WTC11 (cell line): ENCODE measurements around the gene YAF2. TPM values are rescaled to one million over a fixed set of nuclear protein-coding genes. Genes with fewer than 3 reads are reported as not detected.
A peak's percentile ranks its signal among the peaks of the same experiment; 100 is the strongest.

Experiments
- ATF1 ChIP-seq: sonication (generic); formaldehyde crosslinking; IDR thresholded peaks from 2 replicates; pipeline ENCODE4 v1.8.1; 2023; ENCODE audit warnings: mild to moderate bottlenecking, moderate library complexity, missing genetic modification reagents
- CBFB ChIP-seq: sonication (generic); formaldehyde crosslinking; IDR thresholded peaks from 2 replicates; pipeline ENCODE4 v1.8.1; 2022; ENCODE audit warnings: mild to moderate bottlenecking, low read depth, missing genetic modification reagents
- CREM ChIP-seq: sonication (generic); formaldehyde crosslinking; IDR thresholded peaks from 2 replicates; pipeline ENCODE4 v1.8.1; 2022; ENCODE audit warnings: mild to moderate bottlenecking, missing genetic modification reagents, moderate library complexity
- FOXK1 ChIP-seq: sonication (generic); formaldehyde crosslinking; IDR thresholded peaks from 2 replicates; pipeline ENCODE4 v1.8.0; 2022; ENCODE audit warnings: mild to moderate bottlenecking, moderate library complexity, missing genetic modification reagents
- GTF2I ChIP-seq: fragments of 250-450 bp; sonication (Bioruptor Pico); conservative IDR thresholded peaks from 2 replicates; pipeline ENCODE4 v1.4.0; 2021; ENCODE audit warnings: mild to moderate bottlenecking
- IRF2 ChIP-seq: sonication (generic); formaldehyde crosslinking; IDR thresholded peaks from 2 replicates; pipeline ENCODE4 v1.8.0; 2022; ENCODE audit warnings: low read depth, missing genetic modification reagents, borderline replicate concordance
- MXD4 ChIP-seq: fragments of 250-450 bp; sonication (Bioruptor Pico); IDR thresholded peaks from 2 replicates; pipeline ENCODE4 v1.8.0; 2021; ENCODE audit warnings: mild to moderate bottlenecking, moderate library complexity, borderline replicate concordance
- NR3C1 ChIP-seq: sonication (generic); formaldehyde crosslinking; conservative IDR thresholded peaks from 2 replicates; pipeline ENCODE4 v1.8.1; 2023; ENCODE audit warnings: low read depth, mild to moderate bottlenecking, missing genetic modification reagents
- SOX15 ChIP-seq: fragments of 250-450 bp; sonication (Bioruptor Pico); IDR thresholded peaks from 2 replicates; pipeline ENCODE4 v1.9.0; 2021; ENCODE audit warnings: mild to moderate bottlenecking
- SP1 ChIP-seq: sonication (generic); formaldehyde crosslinking; conservative IDR thresholded peaks from 2 replicates; pipeline ENCODE4 v1.8.1; 2022; ENCODE audit warnings: missing genetic modification reagents
- ZBTB21 ChIP-seq: sonication (generic); formaldehyde crosslinking; IDR thresholded peaks from 2 replicates; pipeline ENCODE4 v1.8.1; 2023; ENCODE audit warnings: mild to moderate bottlenecking, missing genetic modification reagents, borderline replicate concordance
- ZNF121 ChIP-seq: sonication (generic); formaldehyde crosslinking; IDR thresholded peaks from 2 replicates; pipeline ENCODE4 v1.8.0; 2023; ENCODE audit warnings: missing genetic modification reagents
- ZNF138 ChIP-seq: sonication (generic); formaldehyde crosslinking; conservative IDR thresholded peaks from 2 replicates; pipeline ENCODE4 v1.8.1; 2022; ENCODE audit warnings: mild to moderate bottlenecking, moderate library complexity, missing genetic modification reagents
- ZNF219 ChIP-seq: sonication (generic); formaldehyde crosslinking; IDR thresholded peaks from 2 replicates; pipeline ENCODE4 v1.8.0; 2023; ENCODE audit warnings: missing genetic modification reagents, mild to moderate bottlenecking, borderline replicate concordance
- ZNF263 ChIP-seq: sonication (generic); formaldehyde crosslinking; IDR thresholded peaks from 2 replicates; pipeline ENCODE4 v1.8.1; 2022; ENCODE audit warnings: low read depth, mild to moderate bottlenecking, moderate library complexity, missing genetic modification reagents
- ZNF317 ChIP-seq: sonication (generic); formaldehyde crosslinking; IDR thresholded peaks from 2 replicates; pipeline ENCODE4 v1.8.1; 2023; ENCODE audit warnings: low read depth, mild to moderate bottlenecking, moderate library complexity, missing genetic modification reagents, borderline replicate concordance
- ZNF396 ChIP-seq: fragments of 250-450 bp; sonication (Bioruptor Pico); IDR thresholded peaks from 2 replicates; pipeline ENCODE4 v1.8.0; 2021; ENCODE audit warnings: mild to moderate bottlenecking, moderate library complexity, borderline replicate concordance
- ZNF423 ChIP-seq: fragments of 250-450 bp; sonication (Bioruptor Pico); IDR thresholded peaks from 2 replicates; pipeline ENCODE4 v2.1.2; 2022; ENCODE audit warnings: mild to moderate bottlenecking, moderate library complexity
- total RNA-seq: library from RNA; stranded (reverse); gene quantifications from 3 replicates; pipeline ENCODE4 v1.2.3, GENCODE V29; 2021
- TF ChIP-seq, protein P1 (sequence below): sonication (generic); formaldehyde crosslinking; conservative IDR thresholded peaks from 2 replicates; pipeline ENCODE4 v1.8.1; 2022; ENCODE audit warnings: mild to moderate bottlenecking, missing genetic modification reagents
- TF ChIP-seq, protein P2 (sequence below): sonication (generic); formaldehyde crosslinking; IDR thresholded peaks from 2 replicates; pipeline ENCODE4 v1.8.1; 2023; ENCODE audit warnings: mild to moderate bottlenecking, missing genetic modification reagents, moderate library complexity
- TF ChIP-seq, protein P3 (sequence below): fragments of 250-450 bp; sonication (Bioruptor Pico); IDR thresholded peaks from 2 replicates; pipeline ENCODE4 v1.9.0; 2021; ENCODE audit warnings: mild to moderate bottlenecking
- TF ChIP-seq, protein P4 (sequence below): sonication (generic); formaldehyde crosslinking; IDR thresholded peaks from 2 replicates; pipeline ENCODE4 v1.8.1; 2023; ENCODE audit warnings: mild to moderate bottlenecking, missing genetic modification reagents, borderline replicate concordance
- TF ChIP-seq, protein P5 (sequence below): fragments of 250-450 bp; sonication (Bioruptor Pico); IDR thresholded peaks from 2 replicates; pipeline ENCODE4 v2.1.2; 2022; ENCODE audit warnings: mild to moderate bottlenecking, moderate library complexity
- TF ChIP-seq, protein P6 (sequence below): sonication (generic); formaldehyde crosslinking; IDR thresholded peaks from 2 replicates; pipeline ENCODE4 v1.8.0; 2023; ENCODE audit warnings: missing genetic modification reagents
- TF ChIP-seq, protein P7 (sequence below): fragments of 250-450 bp; sonication (Bioruptor Pico); conservative IDR thresholded peaks from 2 replicates; pipeline ENCODE4 v1.9.0; 2021; ENCODE audit warnings: mild to moderate bottlenecking

Gene YAF2
- total RNA-seq, 1 experiment from 2014 or later = 3.3 TPM

DNA sequence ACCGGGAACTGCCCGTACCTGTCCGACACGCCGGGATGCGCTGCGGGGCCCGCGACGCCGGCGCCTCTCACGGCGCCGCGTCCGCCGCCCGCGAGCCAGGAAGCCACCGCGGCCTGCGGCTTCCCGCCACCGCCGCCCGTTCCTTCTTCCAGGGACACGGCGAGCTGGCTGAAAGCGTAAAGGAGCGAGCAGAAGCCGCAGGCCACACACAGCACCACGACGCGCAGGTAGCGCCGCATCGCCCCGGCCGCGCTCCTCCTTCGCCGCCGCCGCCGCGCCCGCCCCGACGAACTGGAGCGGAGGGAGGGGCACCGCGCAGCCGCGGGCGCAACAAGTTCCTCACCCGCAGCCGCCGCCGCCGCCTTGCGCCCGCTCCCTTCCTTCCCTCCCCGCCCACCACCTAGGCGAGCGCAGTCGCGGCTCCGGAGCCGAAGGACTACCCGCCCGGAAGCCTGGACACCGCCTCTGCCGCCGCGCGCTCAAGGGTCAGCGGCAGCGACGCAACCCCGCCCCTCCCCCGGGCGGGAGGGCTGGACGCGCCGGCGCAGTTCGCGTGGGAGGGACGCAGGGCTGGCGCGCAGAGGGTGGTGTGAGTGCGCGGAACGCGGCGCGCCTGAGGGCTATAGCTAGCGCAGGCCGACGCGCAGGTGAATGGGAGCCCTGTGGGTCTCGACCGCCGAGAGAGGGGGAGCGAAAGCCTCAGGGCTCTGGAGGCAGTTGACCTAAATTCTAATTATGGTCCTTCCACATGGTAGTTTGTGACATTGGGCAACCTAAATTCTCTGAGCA lies 93.4 kb downstream of the YAF2 start, which contains the start of gene GXYLT1 (continued):
- TF ChIP-seq, protein P1, sequence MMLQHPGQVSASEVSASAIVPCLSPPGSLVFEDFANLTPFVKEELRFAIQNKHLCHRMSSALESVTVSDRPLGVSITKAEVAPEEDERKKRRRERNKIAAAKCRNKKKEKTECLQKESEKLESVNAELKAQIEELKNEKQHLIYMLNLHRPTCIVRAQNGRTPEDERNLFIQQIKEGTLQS (CRISPR knock-in tag) = no peak
- TF ChIP-seq ATF1 (CRISPR knock-in tag) (no peak), ZNF317 (CRISPR knock-in tag) (peak; percentile 52; the same call in 1 of the 2 replicates), ZNF138 (no peak), ZNF263 (no peak), ZNF396 (CRISPR knock-in tag) (no peak), NR3C1 (CRISPR knock-in tag) (no peak), GTF2I (CRISPR knock-in tag) (no peak), CBFB (CRISPR knock-in tag) (no peak), ZNF121 (CRISPR knock-in tag) (no peak), ZNF423 (no peak), MXD4 (CRISPR knock-in tag) (no peak), SP1 (CRISPR knock-in tag) (peak; percentile 91), CREM (0 out of 2 replicates have a peak, but pooled peaks have one; percentile 76), SOX15 (no peak), ZBTB21 (CRISPR knock-in tag) (peak; percentile 14; the same call in 1 of the 2 replicates), IRF2 (no peak), ZNF219 (peak; percentile 33; the same call in 1 of the 2 replicates), FOXK1 (peak; percentile 84)
- TF ChIP-seq, protein P2, sequence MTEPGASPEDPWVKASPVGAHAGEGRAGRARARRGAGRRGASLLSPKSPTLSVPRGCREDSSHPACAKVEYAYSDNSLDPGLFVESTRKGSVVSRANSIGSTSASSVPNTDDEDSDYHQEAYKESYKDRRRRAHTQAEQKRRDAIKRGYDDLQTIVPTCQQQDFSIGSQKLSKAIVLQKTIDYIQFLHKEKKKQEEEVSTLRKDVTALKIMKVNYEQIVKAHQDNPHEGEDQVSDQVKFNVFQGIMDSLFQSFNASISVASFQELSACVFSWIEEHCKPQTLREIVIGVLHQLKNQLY = no peak
- TF ChIP-seq, protein P3, sequence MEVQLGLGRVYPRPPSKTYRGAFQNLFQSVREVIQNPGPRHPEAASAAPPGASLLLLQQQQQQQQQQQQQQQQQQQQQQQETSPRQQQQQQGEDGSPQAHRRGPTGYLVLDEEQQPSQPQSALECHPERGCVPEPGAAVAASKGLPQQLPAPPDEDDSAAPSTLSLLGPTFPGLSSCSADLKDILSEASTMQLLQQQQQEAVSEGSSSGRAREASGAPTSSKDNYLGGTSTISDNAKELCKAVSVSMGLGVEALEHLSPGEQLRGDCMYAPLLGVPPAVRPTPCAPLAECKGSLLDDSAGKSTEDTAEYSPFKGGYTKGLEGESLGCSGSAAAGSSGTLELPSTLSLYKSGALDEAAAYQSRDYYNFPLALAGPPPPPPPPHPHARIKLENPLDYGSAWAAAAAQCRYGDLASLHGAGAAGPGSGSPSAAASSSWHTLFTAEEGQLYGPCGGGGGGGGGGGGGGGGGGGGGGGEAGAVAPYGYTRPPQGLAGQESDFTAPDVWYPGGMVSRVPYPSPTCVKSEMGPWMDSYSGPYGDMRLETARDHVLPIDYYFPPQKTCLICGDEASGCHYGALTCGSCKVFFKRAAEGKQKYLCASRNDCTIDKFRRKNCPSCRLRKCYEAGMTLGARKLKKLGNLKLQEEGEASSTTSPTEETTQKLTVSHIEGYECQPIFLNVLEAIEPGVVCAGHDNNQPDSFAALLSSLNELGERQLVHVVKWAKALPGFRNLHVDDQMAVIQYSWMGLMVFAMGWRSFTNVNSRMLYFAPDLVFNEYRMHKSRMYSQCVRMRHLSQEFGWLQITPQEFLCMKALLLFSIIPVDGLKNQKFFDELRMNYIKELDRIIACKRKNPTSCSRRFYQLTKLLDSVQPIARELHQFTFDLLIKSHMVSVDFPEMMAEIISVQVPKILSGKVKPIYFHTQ (CRISPR knock-in tag) = no peak
- TF ChIP-seq, protein P4, sequence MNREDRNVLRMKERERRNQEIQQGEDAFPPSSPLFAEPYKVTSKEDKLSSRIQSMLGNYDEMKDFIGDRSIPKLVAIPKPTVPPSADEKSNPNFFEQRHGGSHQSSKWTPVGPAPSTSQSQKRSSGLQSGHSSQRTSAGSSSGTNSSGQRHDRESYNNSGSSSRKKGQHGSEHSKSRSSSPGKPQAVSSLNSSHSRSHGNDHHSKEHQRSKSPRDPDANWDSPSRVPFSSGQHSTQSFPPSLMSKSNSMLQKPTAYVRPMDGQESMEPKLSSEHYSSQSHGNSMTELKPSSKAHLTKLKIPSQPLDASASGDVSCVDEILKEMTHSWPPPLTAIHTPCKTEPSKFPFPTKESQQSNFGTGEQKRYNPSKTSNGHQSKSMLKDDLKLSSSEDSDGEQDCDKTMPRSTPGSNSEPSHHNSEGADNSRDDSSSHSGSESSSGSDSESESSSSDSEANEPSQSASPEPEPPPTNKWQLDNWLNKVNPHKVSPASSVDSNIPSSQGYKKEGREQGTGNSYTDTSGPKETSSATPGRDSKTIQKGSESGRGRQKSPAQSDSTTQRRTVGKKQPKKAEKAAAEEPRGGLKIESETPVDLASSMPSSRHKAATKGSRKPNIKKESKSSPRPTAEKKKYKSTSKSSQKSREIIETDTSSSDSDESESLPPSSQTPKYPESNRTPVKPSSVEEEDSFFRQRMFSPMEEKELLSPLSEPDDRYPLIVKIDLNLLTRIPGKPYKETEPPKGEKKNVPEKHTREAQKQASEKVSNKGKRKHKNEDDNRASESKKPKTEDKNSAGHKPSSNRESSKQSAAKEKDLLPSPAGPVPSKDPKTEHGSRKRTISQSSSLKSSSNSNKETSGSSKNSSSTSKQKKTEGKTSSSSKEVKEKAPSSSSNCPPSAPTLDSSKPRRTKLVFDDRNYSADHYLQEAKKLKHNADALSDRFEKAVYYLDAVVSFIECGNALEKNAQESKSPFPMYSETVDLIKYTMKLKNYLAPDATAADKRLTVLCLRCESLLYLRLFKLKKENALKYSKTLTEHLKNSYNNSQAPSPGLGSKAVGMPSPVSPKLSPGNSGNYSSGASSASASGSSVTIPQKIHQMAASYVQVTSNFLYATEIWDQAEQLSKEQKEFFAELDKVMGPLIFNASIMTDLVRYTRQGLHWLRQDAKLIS (CRISPR knock-in tag) = no peak
- TF ChIP-seq, protein P5, sequence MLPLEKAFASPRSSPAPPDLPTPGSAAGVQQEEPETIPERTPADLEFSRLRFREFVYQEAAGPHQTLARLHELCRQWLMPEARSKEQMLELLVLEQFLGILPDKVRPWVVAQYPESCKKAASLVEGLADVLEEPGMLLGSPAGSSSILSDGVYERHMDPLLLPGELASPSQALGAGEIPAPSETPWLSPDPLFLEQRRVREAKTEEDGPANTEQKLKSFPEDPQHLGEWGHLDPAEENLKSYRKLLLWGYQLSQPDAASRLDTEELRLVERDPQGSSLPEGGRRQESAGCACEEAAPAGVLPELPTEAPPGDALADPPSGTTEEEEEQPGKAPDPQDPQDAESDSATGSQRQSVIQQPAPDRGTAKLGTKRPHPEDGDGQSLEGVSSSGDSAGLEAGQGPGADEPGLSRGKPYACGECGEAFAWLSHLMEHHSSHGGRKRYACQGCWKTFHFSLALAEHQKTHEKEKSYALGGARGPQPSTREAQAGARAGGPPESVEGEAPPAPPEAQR (CRISPR knock-in tag) = no peak
- TF ChIP-seq, protein P6, sequence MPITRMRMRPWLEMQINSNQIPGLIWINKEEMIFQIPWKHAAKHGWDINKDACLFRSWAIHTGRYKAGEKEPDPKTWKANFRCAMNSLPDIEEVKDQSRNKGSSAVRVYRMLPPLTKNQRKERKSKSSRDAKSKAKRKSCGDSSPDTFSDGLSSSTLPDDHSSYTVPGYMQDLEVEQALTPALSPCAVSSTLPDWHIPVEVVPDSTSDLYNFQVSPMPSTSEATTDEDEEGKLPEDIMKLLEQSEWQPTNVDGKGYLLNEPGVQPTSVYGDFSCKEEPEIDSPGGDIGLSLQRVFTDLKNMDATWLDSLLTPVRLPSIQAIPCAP (CRISPR knock-in tag) = no peak
- TF ChIP-seq, protein P7, sequence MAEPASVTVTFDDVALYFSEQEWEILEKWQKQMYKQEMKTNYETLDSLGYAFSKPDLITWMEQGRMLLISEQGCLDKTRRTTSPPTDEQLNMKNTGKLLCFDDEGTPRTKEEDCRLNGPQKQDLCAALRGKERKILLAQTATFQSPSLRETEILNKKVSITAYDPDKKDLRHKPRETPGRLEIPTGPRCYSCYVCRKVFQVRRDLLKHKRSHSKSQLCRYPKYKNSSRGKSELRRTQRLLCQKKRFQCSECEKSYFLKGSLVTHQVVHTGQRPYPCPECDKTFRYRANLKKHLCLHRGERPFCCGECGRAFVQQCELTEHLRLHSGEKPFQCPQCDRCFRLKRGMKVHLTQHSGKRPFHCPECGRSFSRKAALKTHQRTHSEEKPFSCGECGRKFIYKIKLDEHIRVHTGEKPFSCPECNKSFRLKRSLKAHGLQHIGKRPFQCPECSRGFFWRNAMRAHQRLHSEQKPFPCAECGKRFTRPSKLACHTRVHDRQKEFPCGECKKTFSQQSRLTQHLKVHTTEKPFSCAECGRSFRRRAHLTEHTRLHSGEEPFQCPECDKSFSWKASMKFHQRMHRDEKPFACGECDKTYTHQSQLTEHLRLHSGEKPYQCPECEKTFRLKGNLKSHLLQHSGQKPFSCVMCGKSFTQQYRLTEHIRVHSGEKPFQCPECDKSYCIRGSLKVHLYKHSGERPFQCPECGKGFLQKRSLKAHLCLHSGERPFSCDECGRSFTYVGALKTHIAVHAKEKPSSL (CRISPR knock-in tag) = no peak
